HG03175 (cell line): ENCODE measurements around the gene RHOT2.

Experiments used
- ATAC-seq: cut with Tn5 transposase; IDR thresholded peaks from one replicate; pipeline ENCODE4 v1.9.1; 2021; ENCODE audit warnings: mild to moderate bottlenecking, moderate library complexity; ENCODE audit not compliant: unreplicated experiment

RHOT2 gene

DNA sequence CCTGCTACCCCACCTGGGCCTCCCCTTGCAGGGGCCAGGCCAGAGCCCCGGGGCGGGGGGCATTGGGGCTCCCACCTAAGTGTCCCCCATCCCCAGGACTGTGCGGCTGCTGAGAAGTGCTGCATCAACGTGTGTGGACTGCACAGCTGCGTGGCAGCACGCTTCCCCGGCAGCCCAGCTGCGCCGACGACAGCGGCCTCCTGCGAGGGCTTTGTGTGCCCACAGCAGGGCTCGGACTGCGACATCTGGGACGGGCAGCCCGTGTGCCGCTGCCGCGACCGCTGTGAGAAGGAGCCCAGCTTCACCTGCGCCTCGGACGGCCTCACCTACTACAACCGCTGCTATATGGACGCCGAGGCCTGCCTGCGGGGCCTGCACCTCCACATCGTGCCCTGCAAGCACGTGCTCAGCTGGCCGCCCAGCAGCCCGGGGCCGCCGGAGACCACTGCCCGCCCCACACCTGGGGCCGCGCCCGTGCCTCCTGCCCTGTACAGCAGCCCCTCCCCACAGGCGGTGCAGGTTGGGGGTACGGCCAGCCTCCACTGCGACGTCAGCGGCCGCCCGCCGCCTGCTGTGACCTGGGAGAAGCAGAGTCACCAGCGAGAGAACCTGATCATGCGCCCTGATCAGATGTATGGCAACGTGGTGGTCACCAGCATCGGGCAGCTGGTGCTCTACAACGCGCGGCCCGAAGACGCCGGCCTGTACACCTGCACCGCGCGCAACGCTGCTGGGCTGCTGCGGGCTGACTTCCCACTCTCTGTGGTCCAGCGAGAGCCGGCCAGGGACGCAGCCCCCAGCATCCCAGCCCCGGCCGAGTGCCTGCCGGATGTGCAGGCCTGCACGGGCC lies 35.2 kb upstream of the RHOT2 start:
- no peak for ATAC-seq

DNA sequence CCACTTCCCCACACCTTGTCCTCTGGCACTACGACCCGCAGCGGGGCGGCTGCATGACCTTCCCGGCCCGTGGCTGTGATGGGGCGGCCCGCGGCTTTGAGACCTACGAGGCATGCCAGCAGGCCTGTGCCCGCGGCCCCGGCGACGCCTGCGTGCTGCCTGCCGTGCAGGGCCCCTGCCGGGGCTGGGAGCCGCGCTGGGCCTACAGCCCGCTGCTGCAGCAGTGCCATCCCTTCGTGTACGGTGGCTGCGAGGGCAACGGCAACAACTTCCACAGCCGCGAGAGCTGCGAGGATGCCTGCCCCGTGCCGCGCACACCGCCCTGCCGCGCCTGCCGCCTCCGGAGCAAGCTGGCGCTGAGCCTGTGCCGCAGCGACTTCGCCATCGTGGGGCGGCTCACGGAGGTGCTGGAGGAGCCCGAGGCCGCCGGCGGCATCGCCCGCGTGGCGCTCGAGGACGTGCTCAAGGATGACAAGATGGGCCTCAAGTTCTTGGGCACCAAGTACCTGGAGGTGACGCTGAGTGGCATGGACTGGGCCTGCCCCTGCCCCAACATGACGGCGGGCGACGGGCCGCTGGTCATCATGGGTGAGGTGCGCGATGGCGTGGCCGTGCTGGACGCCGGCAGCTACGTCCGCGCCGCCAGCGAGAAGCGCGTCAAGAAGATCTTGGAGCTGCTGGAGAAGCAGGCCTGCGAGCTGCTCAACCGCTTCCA lies 34.4 kb upstream of the RHOT2 start:
- no peak for ATAC-seq

DNA sequence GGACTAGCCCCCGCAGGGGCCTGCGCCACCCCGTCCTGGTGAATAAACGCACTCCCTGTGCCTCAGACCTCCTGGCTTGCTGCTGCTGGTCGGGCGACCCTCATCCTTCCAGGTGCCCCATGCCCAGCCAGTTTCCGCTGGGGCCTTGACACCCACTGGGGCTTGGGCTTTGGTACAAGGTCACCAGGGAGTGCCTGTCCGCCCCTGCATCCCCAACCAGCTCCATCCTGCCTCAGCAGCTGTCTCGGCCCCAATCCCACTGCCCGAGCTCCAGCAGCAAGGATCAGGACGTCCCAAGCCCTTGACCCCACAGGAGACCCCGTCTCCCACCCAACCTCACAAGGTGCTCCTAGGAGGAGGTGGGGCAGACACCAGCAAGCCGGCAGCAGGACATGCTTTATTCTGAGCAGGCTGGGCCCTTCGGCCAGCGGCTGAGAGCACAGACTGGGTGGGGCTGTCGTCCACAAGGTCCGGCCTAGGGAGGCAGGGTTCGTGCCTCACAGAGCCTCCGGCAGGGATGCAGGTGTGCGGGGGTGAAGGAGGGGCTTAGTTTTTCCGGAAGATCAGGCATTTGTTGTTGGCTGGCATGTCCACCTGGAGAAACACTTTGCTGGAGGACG lies 33.8 kb upstream of the RHOT2 start:
- ATAC-seq = no peak

DNA sequence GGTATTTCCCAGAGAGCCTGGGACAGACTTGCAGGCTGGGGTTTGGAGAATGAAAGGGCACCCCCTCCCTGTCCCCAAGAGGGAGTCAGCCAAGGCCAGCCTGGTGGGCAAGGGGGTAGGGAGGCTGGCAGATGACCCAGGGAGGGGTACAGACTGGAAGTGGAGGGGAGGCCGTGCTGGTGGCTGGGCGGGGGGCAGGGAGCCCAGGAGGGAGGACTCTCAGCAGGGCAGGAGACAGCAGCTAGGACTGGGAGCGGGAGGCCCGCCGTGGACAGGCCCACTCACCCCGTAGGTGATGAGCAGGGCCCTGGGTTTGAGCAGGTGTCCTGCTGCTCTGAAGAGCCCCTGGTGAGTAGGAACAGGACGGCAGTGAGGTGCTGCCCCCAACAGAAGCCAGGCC lies 32.9 kb upstream of the RHOT2 start:
- no peak for ATAC-seq

DNA sequence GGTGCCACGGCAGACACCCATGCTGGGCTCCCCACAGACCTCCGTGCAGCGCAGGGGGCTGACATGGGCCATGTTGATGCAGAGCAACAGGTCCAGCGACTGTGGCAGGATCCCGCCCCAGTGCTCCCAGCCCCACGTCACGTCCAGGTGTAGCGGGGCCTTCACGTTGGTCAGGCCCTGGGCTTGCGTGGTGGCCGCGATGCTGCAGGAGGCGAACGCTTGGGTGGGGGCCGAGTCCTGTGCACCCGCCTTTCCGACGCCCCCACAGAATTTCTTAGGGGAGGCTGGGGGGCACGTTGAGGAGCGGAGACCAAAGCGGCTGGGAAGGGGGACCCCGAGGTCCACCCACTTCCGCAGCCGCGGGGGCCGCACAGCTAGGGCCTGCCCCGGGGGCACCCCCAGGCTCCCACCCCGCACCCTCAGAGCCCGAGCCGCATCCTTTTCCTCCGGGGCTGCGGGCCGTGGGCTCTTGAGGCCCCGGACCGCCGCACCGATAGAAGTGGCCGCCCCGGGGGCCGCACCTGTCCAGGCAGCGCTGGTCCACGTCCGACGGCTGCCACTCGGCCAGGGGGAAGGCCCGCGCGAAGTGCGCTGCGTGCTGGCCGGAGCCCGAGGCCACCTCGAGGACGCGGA lies 32.2 kb upstream of the RHOT2 start:
- ATAC-seq = no peak

DNA sequence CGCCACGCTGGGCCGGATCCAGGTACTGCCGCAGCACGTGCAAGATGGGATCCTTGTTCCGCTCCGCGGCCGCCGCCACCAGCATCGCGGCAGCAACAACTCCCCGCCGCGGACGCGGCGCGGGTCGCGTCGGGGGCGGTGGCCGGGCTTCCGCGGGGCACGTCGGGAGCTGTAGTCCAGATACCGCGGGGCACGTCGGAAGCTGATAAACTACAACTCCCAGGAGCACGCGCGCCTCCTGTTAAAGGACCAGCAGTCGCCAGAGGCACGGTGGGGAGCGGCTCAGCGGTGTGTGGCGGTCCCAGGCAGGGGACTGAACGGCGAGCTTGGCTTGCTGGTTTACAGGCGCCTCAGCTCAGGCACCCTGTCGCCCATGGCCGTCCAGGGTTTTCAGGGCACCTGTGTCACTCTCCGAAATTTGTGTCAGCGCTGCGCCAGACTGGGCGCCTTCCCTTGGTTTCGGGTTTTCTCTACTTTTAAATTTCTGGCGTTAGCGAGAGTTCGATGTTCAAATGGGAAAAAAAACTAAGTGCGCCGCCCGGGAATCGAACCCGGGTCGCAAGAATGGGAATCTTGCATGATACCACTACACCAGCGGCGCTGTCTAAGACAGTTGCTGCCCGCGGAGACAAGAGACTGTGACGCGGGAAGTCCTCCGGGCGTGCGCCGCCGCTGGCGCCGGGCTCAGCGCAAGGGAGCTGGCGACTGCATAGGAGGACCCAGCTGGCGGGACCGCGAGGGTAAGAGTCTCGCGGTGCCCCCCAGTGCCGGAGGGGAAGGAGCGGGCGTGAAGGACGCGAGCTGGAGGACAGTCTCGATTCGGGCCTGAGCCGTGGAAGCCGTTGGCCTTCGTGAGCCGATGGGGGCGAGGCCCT lies 31.5 kb upstream of the RHOT2 start, which contains the start of gene METTL26:
METTL26 (minus strand) TSS at position 100 of the 875 bp plus-strand sequence; CDS start at position 85, 15 bp downstream.
- peak; percentile 81 for ATAC-seq

DNA sequence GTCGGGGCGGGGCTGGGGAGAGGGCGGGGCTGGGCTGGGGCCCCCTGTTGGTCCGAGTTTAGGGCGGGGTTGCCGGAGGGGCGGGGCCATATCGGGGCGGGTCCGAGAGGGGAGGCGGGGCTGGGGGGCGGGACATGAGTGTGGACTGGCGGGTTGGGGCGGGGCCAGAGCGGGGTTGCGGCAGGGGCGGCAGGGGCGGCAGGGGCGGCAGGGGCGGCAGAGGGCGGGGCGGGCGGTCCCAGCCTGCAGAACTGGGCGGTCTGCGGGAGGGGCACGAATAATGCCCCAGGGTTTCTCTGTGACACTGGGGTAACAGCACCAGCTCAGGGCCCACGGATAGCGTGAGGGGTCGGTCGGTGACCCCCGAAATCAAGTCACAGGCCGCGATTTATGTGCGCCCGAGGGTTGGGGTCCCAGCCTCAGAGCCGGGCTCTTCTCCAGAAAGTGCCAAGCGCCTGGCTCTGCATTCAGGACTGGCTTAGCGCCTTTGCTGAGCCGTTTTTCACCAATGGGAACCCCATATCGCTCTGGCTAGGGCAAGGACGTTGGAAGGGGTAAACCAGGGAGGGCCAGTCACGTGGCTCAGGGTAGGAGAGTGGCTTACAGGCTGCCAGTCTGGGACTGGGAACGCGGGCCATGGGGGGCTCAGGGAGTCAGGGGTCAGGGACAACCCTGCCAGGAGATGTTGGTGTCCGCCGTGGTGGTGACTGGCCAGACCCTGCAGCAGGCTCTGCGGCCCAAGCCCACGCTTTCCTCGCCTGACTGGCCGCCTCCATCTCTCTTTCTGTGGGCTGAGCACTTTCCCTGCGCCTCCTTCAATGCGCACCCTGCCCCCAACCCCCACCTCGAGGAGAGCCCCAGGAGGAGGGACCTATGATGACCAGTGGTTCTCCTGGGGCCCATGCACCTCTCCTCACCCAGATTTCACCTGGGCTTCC lies 30.6 kb upstream of the RHOT2 start:
- ATAC-seq = no peak

DNA sequence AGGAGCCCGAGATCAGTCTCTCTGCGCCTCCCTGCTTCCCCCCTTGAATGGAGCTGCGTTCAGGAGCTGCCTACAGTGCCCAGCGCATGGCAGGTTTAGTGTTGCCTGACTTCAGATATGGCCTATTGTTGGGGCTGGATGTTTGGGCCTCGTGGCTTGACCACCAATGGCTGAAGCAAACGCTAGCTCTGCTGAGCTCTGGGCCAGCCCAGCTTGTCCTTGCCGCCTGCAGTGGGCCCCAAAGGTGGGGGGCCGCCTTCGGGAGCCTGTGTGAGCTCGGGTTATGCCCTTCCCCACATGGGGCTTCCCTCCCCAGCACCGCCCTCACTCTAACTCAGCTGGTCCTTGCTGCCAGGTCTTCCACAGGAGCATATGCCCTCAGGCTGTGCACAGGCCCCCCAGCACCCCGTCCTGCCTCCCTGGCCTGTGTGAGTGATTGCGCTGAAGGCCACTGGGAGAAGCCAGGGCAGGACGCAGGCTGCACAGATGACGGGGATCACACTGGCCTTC lies 29.8 kb upstream of the RHOT2 start:
- no peak for ATAC-seq

DNA sequence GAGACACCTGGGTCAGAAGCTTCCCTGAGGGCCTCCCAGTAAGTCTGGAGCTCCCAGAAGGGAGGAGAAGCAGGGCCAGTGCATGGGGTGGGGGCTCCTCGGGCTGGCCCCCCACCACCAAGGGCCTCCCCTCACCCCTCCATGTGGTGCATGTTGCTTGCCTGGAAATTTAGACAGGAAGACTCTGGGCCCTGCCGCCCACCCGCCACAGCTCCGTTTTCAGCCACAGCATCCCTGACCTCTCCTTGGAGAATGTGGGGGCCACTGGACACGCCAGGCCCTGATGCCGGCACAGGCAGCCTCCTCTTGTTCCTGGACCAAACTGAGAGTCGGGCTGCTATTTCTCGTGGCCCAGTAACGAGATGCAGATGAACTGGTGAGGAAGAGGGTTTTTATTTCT lies 29.1 kb upstream of the RHOT2 start:
- ATAC-seq = no peak

DNA sequence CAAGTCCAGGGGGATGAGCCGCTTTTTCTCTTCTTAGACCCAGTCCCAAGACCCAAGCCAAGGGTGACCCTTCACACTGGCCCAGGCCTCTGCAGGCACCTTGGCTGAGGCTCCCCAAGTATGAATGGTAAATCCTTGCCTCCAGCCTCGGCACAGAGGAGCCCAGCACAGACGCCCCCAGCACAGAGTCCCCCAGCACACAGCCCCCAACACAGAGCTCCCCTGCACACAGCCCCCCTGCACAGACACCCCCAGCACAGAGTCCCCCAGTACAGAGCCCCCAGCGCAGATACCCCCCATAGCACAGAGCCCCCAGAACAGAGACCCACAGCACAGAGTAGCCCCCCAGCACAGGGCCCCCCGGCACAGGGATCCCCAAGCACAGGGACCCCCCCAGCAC lies 27.3 kb upstream of the RHOT2 start:
- ATAC-seq = no peak

DNA sequence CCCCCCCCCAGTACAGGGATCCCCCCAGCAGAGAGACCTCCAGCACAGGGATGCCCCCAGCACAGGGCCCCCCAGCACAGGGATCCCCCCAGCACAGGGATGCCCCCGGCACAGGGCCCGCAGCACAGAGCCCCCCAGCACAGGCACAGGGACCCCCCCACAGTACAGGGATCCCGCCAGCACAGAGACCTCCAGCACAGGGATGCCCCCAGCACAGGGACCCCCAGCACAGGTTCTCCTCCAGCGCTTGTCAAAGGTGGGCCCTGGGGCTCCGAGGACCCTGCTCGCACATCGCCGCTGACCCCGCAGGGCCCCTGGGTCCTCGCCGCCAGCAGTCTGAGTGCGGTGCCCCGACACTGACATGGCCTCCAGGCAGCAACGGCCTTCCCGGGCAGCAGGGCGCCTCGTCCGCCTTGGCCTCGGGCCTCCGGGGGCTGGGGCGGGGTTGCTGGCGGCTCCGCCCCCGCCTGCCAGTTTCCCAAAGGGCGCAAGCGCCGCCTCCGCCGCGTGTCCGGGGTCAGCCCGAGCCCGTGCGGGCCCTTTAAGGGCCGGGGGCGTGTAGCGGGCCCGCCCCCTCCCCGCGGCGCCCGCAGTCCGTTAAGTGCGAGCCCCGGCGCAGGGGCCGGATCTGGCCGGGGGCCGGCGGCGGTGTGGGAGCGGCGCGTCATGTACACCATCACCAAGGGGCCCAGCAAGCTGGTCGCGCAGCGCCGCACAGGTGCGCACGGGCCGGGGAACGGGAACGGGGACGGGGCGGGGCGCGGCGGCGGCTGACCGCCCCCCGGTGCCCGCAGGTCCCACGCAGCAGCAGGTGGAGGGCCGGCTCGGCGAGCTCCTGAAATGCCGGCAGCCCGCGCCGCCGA lies 26.4 kb upstream of the RHOT2 start, which contains the start of gene MCRIP2:
MCRIP2 (plus strand) TSS at position 503 of the 863 bp plus-strand sequence; CDS start at position 667, 164 bp downstream.
- ATAC-seq = peak; percentile 51

DNA sequence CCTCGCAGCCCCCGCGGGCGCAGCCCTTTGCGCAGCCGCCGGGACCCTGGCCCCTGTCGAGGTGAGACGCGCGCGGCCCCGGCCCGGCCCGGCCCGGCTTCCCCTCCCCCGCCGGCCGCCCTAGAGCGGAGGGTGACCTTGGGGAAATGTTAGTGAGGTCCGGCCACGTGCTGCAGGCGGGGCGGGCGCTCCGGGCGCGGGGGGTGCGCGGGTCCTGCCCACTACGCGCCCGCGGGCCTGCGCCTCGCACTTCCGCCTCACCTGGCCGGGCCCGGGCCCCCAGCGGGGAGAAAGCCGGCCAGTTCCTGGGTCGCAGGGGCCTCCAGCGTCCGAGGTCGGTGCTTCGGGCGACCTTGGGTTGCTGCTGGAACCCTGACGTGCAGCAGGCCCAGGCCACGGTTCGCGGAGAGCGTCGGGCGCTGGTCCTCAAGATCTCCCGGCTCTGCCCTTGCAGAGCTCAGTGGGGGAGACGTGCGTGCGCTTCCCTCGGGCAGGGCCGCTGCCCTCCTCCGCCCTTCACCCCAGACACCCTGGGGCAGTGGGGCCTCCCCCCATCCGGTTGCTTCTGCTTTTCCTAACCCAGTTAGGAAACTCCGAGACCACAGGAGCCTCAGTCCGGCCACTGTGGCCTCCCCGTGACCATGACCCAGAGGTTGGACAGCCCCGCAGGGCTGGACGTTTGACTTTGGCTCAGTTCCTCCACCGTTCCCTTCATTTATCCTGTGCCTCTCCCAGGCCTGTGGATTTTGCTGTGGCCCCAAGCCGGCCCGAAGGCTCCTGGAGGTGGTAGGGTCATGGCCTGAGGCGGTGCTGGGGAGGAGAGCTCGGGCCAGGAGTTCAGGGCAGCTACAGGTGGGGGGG lies 25.5 kb upstream of the RHOT2 start:
- ATAC-seq = peak; percentile 49

DNA sequence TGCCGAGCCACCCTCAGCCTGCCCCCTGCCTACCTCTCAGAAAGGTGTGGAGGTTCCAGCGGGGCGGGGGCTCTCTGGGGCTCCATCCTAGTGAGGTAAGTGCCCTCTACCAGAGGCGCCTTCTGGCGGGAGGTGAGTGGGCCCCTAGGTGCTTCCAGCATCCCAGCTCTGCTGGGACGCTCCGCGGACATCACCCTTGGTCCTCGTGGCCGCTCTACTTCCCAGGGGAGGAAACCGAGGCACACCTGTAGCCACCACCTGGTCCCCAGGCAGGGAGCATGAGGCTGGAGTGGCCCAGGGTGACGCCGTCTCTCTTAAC lies 24.9 kb upstream of the RHOT2 start:
- ATAC-seq = no peak

DNA sequence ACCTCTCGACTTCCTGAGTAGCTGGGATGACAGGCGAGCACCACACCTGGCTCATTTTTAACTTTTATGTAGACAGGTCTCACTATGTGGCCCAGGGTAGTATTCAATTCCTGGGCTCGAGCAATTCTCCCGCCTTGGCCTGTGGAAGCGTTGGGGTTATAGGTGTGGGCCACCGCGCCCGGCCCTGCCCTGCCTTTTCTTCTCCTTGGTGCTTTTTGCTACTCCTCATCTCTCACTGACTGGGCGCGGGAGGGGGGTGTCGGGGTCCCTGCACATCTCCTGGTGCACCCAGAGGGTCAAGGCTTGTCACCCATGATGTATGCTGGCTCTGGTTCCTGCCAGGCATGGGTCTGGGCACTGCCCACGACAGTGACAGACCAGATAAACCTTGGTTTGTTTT lies 23.4 kb upstream of the RHOT2 start:
- ATAC-seq = no peak

DNA sequence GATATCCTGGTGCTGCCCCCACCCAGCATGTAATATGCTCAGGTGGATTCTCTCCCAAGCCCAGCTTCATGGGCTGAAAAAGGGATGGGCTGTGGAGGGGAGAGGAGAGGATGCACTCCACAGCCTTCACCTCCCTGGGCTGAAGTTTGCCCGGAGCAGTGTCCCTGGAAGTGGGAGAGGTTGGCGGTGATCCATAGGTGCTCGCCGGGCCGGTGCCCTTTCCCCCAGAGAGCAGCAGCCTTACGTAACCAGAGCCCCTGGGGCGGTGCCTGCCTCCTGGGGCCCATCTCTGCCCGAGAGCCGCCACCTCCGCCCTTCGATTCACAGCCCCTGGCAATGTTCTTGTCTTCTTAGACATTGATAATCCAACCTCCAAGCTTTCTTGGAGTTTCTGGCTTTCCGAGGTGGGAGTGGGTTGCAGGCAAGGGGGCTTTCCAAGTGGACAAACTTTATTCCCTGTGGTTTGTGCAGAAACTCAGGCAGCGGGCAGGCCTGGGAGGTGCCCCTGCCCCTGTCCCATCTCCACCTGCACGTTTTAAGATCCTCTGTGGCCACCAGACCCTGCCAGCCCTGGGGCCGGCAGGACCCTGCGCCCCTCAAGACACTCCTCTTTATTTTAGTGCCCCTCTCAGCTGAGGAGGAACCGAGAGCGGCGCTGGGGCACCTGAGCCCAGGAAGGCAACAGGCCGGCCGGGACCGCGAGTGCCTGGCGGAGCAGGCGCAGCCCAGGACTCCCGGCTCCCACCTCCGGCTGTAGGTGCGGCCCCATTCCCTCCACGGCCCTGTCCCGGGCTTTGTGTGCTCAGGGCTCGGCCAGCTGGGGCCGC lies 21.9 kb upstream of the RHOT2 start:
- no peak for ATAC-seq

DNA sequence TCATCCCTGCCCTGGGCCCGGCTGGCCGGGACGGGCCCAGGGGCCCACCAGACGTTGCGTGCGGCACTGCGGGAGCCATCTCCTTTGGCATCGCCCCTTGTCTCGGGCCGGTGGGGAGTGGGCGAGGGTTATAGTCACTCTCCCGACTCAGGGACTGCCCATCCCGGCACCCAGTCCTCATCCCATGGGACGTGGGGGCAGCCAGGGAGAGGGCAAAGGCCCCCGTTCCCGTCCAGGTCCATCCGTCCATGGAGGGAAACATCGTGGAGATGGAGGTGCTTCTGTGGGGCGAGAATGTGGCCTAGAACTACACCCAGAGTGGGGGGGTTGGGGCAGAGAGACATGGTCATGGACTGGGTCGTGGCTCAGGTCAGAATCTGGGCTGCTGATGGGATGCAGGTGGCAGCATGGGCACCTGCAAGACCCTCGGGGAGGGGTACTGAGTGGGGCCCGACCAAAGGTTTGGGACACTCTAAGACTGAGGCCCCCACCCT lies 21.2 kb upstream of the RHOT2 start:
- ATAC-seq = no peak
